ENCODE measurements around the gene ESYT3.
A peak's percentile ranks its signal among the peaks of the same experiment; 100 is the strongest.

ESYT3 gene

DNA sequence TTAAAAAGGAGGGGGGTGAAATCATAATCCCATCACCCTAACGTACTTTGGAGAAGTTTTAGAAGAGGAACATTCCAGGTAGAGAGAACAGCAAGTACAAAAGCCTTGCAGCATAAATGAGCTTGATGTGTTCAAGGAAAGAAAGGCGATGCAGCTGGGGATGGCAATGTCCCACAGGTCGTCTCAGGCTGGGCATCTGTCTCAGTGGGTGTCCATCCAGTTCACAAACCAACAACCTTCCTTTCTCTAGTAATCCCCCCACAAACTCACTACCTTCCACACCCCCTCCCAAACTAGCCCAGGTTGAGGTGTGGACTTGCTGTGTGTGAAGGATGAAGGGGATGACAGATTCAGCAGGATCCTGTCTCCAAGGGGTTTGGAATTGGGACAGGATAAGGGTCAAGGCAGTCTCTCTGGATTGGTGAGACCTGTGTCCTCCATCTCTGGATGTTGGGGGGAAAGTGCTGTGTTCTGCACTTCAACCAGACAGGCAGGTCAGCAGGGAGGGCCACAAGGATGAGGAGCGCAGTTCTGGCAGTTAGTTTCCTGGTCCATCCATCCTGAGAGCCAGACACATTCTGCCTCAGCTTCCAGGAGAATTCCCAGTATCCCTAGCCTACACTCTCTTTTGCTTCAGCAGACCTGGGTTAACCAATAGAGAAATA lies 1.7 kb upstream of the ESYT3 start:
- TF ChIP-seq MYC (IDR thresholded peaks at IDR 0.05; ENCODE audit: low read depth, low read length) (no peak), POLR2A (IDR thresholded peaks at IDR 0.05; ENCODE audit: extremely low read depth, insufficient read length) (no peak)
- TF ChIP-seq, protein P1, sequence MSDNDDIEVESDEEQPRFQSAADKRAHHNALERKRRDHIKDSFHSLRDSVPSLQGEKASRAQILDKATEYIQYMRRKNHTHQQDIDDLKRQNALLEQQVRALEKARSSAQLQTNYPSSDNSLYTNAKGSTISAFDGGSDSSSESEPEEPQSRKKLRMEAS (IDR thresholded peaks at IDR 0.05; ENCODE audit: low read depth, low read length) = no peak
- TF ChIP-seq, protein P2, sequence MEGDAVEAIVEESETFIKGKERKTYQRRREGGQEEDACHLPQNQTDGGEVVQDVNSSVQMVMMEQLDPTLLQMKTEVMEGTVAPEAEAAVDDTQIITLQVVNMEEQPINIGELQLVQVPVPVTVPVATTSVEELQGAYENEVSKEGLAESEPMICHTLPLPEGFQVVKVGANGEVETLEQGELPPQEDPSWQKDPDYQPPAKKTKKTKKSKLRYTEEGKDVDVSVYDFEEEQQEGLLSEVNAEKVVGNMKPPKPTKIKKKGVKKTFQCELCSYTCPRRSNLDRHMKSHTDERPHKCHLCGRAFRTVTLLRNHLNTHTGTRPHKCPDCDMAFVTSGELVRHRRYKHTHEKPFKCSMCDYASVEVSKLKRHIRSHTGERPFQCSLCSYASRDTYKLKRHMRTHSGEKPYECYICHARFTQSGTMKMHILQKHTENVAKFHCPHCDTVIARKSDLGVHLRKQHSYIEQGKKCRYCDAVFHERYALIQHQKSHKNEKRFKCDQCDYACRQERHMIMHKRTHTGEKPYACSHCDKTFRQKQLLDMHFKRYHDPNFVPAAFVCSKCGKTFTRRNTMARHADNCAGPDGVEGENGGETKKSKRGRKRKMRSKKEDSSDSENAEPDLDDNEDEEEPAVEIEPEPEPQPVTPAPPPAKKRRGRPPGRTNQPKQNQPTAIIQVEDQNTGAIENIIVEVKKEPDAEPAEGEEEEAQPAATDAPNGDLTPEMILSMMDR (IDR thresholded peaks at IDR 0.05; ENCODE audit: low read depth, low read length) = no peak
- no peak for DNase-seq (ENCODE audit: low read depth)
- no peak overlapping the region for H3K4me3 ChIP-seq (ENCODE audit: low read depth, low read length)

DNA sequence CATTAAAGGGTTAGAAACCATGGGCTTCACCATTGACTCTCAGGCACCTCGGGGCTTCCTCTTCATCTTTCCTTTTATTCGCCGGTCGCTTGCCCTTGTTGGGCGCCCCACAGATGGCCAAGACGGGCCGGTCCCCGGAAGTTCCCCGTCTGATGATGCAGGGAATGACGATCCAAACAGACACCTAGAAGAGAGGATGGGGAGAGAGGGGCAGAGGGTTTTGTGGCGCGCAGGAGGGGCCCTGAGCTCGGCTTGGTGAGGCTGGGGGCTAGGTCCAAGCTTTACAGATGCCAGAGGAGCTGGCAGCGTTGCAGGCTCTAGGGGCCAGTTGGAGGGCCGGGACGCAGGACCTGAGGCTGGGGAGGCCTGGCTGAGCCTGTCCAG lies 532 bp upstream of the ESYT3 start:
- TF ChIP-seq, protein P1 (IDR thresholded peaks at IDR 0.05; ENCODE audit: low read depth, low read length) = no peak
- TF ChIP-seq POLR2A (IDR thresholded peaks at IDR 0.05; ENCODE audit: extremely low read depth, insufficient read length) (no peak), MYC (IDR thresholded peaks at IDR 0.05; ENCODE audit: low read depth, low read length) (no peak)
- TF ChIP-seq, protein P2 (IDR thresholded peaks at IDR 0.05; ENCODE audit: low read depth, low read length) = no peak
- no peak overlapping the region for H3K4me3 ChIP-seq (ENCODE audit: low read depth, low read length)
- no peak for DNase-seq (ENCODE audit: low read depth)

DNA sequence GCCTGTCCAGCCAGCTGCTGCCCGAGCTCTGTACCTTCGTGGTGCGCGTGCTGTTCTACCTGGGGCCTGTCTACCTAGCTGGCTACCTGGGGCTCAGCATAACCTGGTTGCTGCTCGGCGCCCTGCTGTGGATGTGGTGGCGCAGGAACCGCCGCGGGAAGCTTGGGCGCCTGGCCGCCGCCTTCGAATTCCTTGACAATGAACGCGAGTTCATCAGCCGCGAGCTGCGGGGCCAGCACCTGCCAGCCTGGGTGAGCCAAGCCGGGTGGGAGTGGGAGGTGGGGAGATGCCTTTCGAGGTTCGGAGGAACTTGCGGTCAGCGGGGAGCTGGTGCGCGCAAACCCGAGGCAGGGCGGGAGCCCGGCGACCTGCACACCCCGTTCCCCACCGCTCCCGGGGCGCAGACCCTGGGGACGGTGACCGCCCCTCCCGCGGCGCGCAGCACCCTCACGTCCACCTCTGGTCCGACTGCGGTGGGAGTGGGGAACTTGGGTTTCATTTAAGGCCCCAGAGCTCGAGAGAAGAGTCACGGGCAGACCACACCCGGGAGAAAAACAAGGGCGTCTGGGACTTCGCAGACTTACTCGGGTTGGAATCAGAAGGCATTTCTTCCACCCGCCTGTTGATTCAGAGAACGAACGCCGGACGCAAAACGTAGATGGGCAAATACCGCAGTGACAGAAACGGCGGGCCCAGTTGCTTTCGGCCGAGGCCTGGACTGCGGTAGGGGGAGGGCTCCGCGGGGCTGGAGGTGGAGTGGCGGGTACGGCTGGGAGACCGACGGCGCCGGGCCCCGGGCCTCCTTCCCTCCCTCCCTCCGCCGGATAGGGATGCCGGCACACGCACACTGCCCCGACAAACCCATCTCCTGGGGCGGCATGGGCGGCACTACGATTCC lies 708 bp downstream of the ESYT3 start:
- no peak for TF ChIP-seq MYC (IDR thresholded peaks at IDR 0.05; ENCODE audit: low read depth, low read length)
- TF ChIP-seq, protein P1 (IDR thresholded peaks at IDR 0.05; ENCODE audit: low read depth, low read length) = no peak
- TF ChIP-seq, protein P2 (IDR thresholded peaks at IDR 0.05; ENCODE audit: low read depth, low read length) = no peak
- TF ChIP-seq POLR2A (IDR thresholded peaks at IDR 0.05; ENCODE audit: extremely low read depth, insufficient read length) = no peak
- DNase-seq (ENCODE audit: low read depth) = peak; percentile 38
- H3K4me3 ChIP-seq (ENCODE audit: low read depth, low read length) = peak overlapping the region; percentile 17

DNA sequence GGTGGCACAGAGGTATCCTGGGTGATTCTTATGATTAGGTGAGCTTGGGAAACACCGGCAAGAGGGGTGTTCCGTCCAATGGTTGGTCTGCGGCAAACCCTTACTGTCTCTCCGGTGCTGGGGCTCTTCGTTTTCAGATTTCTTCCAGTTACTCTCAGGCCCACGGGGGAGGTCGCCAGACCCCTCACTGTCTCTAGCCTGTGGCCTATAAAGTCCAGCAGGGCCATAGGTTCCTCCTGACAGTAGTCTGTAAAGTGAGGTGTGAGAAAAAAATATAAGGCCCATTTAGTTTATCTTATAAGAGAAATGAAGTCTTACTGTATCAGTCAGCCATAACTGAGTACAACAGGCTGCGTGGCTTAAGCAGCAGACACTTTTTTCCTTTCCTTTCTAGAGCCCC lies 1.4 kb downstream of the ESYT3 start:
- H3K4me3 ChIP-seq (ENCODE audit: low read depth, low read length) = no peak overlapping the region
- TF ChIP-seq MYC (IDR thresholded peaks at IDR 0.05; ENCODE audit: low read depth, low read length) = no peak
- TF ChIP-seq, protein P2 (IDR thresholded peaks at IDR 0.05; ENCODE audit: low read depth, low read length) = no peak
- TF ChIP-seq, protein P1 (IDR thresholded peaks at IDR 0.05; ENCODE audit: low read depth, low read length) = no peak
- TF ChIP-seq POLR2A (IDR thresholded peaks at IDR 0.05; ENCODE audit: extremely low read depth, insufficient read length) = no peak
- no peak for DNase-seq (ENCODE audit: low read depth)

DNA sequence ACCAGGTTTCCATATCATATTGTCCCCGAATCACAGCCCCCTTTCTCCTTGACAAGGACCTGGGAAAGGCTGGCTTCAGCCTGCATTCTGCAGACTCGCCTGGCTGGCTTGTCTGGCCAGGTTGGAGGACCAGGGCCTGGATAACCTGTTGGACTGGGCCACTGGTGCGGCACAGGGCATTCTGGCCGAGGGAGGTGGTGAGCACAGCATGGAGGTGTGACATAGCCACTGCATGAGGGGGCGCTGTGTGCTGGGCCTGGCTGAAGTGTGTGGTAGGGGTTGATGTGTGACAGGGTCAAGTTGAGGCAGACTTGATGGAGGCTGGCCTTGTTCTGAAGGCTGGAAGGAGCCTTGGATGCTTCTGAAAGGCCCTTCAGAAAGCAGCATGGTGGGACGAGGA lies 2.9 kb downstream of the ESYT3 start:
- no peak for DNase-seq (ENCODE audit: low read depth)
- H3K4me3 ChIP-seq (ENCODE audit: low read depth, low read length) = no peak overlapping the region
- TF ChIP-seq, protein P1 (IDR thresholded peaks at IDR 0.05; ENCODE audit: low read depth, low read length) = no peak
- TF ChIP-seq, protein P2 (IDR thresholded peaks at IDR 0.05; ENCODE audit: low read depth, low read length) = no peak
